ENCODE measurements around the gene RAB30. TPM values are rescaled to one million over a fixed set of nuclear protein-coding genes. Genes with fewer than 3 reads are reported as not detected.
A peak's percentile ranks its signal among the peaks of the same experiment; 100 is the strongest.

Gene RAB30
- total and polyA plus RNA-seq, 9 of the 15 experiments (the other 6 are each of a cell fraction or from before 2014, with no cell fraction given) = 0.29 to 1.3 (median 1.0) TPM

GRCh38 chr11:83088965-83089364 is 17.3 kb upstream of the RAB30 start (continued):
- TF ChIP-seq ZNF778 (CRISPR knock-in tag; IDR thresholded peaks at IDR 0.05) (no peak), NR3C1 (CRISPR knock-in tag; IDR thresholded peaks at IDR 0.05) (no peak), FOXJ3 (CRISPR knock-in tag; IDR thresholded peaks at IDR 0.05) (no peak), ELF4 (CRISPR knock-in tag; IDR thresholded peaks at IDR 0.05) (0 out of 2 replicates have a peak, but pooled peaks have one; percentile 35), ZNF197 (CRISPR knock-in tag; IDR thresholded peaks at IDR 0.05; ENCODE audit: low read depth) (no peak), SMARCA5 (IDR thresholded peaks at IDR 0.05) (no peak), XRCC3 (IDR thresholded peaks at IDR 0.05) (no peak), GTF2F1 (IDR thresholded peaks at IDR 0.05; ENCODE audit: low read depth, low read length) (no peak), POLR2AphosphoS2 (IDR thresholded peaks at IDR 0.05; ENCODE audit: low read length) (no peak)
- TF ChIP-seq, protein P1, sequence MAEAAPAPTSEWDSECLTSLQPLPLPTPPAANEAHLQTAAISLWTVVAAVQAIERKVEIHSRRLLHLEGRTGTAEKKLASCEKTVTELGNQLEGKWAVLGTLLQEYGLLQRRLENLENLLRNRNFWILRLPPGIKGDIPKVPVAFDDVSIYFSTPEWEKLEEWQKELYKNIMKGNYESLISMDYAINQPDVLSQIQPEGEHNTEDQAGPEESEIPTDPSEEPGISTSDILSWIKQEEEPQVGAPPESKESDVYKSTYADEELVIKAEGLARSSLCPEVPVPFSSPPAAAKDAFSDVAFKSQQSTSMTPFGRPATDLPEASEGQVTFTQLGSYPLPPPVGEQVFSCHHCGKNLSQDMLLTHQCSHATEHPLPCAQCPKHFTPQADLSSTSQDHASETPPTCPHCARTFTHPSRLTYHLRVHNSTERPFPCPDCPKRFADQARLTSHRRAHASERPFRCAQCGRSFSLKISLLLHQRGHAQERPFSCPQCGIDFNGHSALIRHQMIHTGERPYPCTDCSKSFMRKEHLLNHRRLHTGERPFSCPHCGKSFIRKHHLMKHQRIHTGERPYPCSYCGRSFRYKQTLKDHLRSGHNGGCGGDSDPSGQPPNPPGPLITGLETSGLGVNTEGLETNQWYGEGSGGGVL (CRISPR knock-in tag; IDR thresholded peaks at IDR 0.05) = no peak

- peaks cover 3% of the 10 kb centered on the region; the same call in 2 of the 3 replicates for H3K36me3 ChIP-seq (ENCODE audit: control insufficient read depth, insufficient read depth, low read length)
- ChIA-PET POLR2A (interaction anchor here (1.0 kb wide), 1 partner anchor 10 kb away, joined by 3 read pairs; no protein-coding TSS in a partner anchor), CTCF (ENCODE audit: low intra/inter-chr PET ratio) (interaction anchor here (0.7 to 4.1 kb wide), 2 partner anchors 72 to 163 kb away, joined by 3 to 19 read pairs; no protein-coding TSS in a partner anchor)
- H3K4me2 ChIP-seq (ENCODE audit: insufficient read depth, low read length) = no peak overlapping the region
- ATAC-seq (peak; percentile 56; the same call in 2 of the 3 replicates), DNase-seq (ENCODE audit: extremely low read depth in 1 of 4, low spot score in 3 of 4) (no peak), FAIRE-seq (no peak)
- H3K27ac ChIP-seq (ENCODE audit: extremely low read depth, low read depth, low read length) = no peak overlapping the region
- H2AFZ ChIP-seq (ENCODE audit: low read depth, low read length) = no peak overlapping the region
- 25% methylated on average over 2 of the region's 2 CpGs for WGBS (ENCODE audit: insufficient coverage, low coverage, missing lambda C conversion rate)
- H3K4me1 ChIP-seq (replicated peaks in 1 of 2; ENCODE audit: control insufficient read depth in 2 of 2, insufficient read depth in 2 of 2, low read length in 2 of 2) = peaks cover 6 to 9% of the 10 kb centered on the region in 2 experiments; a peak in 3 of 5 replicates
- no peak overlapping the region for H3K4me3 ChIP-seq
- H4K20me1 ChIP-seq (replicated peaks; ENCODE audit: control insufficient read depth, insufficient read depth, low read length) = no peaks in the 10 kb centered on the region
- H3K79me2 ChIP-seq (ENCODE audit: control insufficient read depth, insufficient read depth, low read length) = no peaks in the 10 kb centered on the region
- H3K9ac ChIP-seq (ENCODE audit: insufficient read depth in 1 of 2, low read depth in 2 of 2, low read length in 2 of 2) = no peak overlapping the region
- no peaks in the 10 kb centered on the region for H3K9me3 ChIP-seq (replicated peaks; ENCODE audit: control insufficient read depth, insufficient read depth, low read depth, low read length)
- no TSS peak for BruUV-seq (replicated peaks)
- intact Hi-C loops (cut with micrococcal nuclease) = loop anchor here (1.0 to 10.0 kb wide), 3 partner anchors 163 to 728 kb away; no protein-coding TSS in a partner anchor
- H3K9me1 ChIP-seq (ENCODE audit: control insufficient read depth, insufficient read depth, low read length) = no peaks in the 10 kb centered on the region
- in situ Hi-C loops (cut with MboI) = loop anchor here (25.0 kb wide), 1 partner anchor 725 kb away; no protein-coding TSS in a partner anchor
- no peaks in the 10 kb centered on the region for H3K27me3 ChIP-seq (ENCODE audit: control insufficient read depth in 2 of 2, insufficient read depth in 2 of 2, low read length in 2 of 2)
- TF ChIP-seq GTF2A2 (tag; IDR thresholded peaks at IDR 0.05) (no peak), PHB2 (IDR thresholded peaks at IDR 0.05; ENCODE audit: low read depth) (no peak), CREB1 (IDR thresholded peaks at IDR 0.05) (no peak), CREB1 (CRISPR knock-in tag; IDR thresholded peaks at IDR 0.05) (no peak), SP2 (IDR thresholded peaks at IDR 0.05; ENCODE audit: extremely low read depth, low read depth, low read length, poor library complexity, severe bottlenecking) (no peak), CTCF (IDR thresholded peaks at IDR 0.05 in 2 of 3, conservative IDR thresholded peaks at IDR 0.05 in 1 of 3; ENCODE audit: insufficient read depth in 2 of 3, low read depth in 1 of 3, low read length in 3 of 3) (peak; percentile 6 to 45 (median 13); a peak in 2 of 6 replicates), JUND (IDR thresholded peaks at IDR 0.05; ENCODE audit: borderline replicate concordance, low read depth, low read length) (no peak), JUND (tag; IDR thresholded peaks at IDR 0.05; ENCODE audit: borderline replicate concordance, low read depth, low read length) (no peak), JUN (IDR thresholded peaks at IDR 0.05; ENCODE audit: borderline replicate concordance, low read depth, low read length) (no peak), JUN (CRISPR knock-in tag; IDR thresholded peaks at IDR 0.05; ENCODE audit: borderline replicate concordance) (no peak), MECOM (CRISPR knock-in tag; IDR thresholded peaks at IDR 0.05) (no peak)
These were observed 15.3 kb upstream of the RAB30 start for GRCh38 chr11:83087035-83087434.
